Activated CD8-positive, alpha-beta memory T cell treated with anti-CD3 and anti-CD28 coated beads for 4 hours (primary cell): Measurements from ENCODE around the gene MANSC1.
"Not testable (repeated sequence)": the region's sequence is repeated elsewhere in the genome, so short reads cannot be mapped to it uniquely, and the experiment has no call there.

ENCODE experiments used
- DNase-seq, 2 donors: peaks; one replicate each; pipeline ENCODE4 v3.0.0-alpha.2; 2020; ENCODE audit warnings: low read depth in 2 of 2

MANSC1 gene

GRCh38 chr12:12365446-12365802 lies 15.4 kb upstream of the MANSC1 start:
- no peak for DNase-seq

- DNase-seq = no peak
Observed at GRCh38 chr12:12364787-12365445, 14.9 kb upstream of the MANSC1 start.

GRCh38 chr12:12358528-12358927 lies 8.5 kb upstream of the MANSC1 start:
- DNase-seq = no peak

DNA sequence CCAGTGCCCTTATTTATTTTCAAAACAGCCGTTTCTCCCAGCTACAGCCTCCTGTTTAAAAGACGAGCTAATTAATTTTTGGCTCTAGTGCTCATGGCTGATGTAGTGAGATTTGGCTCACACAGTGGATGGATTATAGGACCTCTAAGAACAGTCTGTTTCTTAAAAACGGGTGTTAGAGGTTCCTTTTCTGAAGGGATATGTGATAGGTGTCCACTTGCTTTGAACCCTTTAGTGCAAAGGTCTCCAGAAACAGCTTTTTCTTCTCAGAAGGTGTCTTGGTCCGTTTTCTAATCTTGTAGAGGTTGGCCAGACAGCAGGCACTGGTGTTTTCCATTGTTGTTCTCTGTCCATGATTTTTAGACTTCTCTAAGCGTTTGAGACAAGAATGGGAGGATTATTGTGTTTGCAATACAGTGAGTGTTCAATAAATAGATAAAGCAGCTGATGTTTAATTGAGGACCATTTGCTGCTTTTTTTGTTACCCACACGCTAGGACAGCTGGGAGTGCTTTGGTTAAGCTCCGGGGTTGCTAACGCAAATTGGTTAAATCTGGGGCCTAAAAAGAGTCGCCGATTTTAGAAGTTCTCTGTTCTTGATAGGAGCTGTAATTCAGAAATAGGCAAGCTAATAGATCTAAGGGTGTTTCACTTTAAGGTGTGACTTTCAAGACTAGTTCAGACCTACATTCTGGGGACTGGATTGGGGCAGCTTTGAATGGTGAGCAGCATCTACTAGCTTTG lies 7.8 kb upstream of the MANSC1 start:
- no peak for DNase-seq

GRCh38 chr12:12356896-12357718 lies 7.1 kb upstream of the MANSC1 start, which contains the start of gene BORCS5:
BORCS5 (plus strand) TSS chr12:12357078; CDS start chr12:12357452, 374 bp downstream.
- DNase-seq = peak; percentile 97

DNA sequence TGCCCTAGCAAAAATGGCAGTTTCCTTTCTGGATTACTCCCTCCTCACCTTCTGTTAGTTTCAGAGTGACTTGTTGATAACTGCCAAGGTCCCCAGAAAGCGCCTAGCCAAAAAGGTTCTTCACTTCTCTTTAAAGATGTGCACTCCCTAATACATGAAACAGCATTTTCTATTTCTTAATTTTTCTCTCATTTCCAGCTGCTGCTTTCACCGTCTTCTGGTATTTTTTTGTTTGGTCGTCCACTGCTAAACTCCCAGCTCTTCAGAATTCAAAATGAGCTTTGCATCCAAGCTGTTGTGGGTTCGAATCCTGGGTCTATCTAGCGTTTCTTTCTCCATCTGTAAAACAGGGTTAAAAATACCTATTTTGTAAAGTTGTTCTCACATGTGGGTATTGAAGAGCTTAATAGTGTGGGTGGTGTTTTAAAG lies 6.4 kb upstream of the MANSC1 start:
- no peak for DNase-seq

- no peak for DNase-seq
Observed at GRCh38 chr12:12353807-12354206, 3.8 kb upstream of the MANSC1 start.

GRCh38 chr12:12353276-12353675 lies 3.2 kb upstream of the MANSC1 start:
- DNase-seq = no peak

DNA sequence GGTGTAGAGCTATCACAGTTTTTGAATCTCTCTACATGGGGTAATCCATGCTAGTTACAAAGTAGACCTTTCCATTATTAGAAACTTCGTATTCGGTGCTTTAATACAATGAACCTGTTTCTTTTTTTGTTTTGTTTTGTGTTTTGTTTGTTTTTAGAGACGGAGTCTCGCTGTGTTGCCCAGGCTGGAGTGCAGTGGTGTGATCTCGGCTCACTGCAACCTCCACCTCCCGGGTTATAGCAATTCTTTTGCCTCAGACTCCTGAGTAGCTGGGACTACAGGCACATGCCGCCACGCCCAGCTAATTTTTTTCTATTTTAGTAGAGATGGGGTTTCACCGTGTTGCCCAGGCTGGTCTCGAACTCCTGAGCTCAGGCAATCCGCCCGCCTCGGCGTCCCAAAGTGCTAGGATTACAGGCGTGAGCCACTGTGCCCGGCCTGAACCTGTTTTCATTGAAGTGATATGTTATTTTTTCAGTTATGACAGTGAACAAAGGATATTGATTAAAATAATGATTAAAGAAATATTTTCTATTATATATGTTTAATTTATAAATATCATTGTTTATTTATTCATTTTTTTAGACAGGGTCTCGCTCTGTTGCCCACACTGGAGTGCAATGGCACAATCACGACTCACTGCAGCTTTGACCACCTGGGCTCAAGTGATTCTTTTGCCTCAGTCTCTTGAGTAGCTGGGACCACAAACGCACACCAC lies 1.6 kb upstream of the MANSC1 start:
- not testable (repeated sequence) for DNase-seq

GRCh38 chr12:12350868-12351463 lies 924 bp upstream of the MANSC1 start:
- no peak for DNase-seq

DNA sequence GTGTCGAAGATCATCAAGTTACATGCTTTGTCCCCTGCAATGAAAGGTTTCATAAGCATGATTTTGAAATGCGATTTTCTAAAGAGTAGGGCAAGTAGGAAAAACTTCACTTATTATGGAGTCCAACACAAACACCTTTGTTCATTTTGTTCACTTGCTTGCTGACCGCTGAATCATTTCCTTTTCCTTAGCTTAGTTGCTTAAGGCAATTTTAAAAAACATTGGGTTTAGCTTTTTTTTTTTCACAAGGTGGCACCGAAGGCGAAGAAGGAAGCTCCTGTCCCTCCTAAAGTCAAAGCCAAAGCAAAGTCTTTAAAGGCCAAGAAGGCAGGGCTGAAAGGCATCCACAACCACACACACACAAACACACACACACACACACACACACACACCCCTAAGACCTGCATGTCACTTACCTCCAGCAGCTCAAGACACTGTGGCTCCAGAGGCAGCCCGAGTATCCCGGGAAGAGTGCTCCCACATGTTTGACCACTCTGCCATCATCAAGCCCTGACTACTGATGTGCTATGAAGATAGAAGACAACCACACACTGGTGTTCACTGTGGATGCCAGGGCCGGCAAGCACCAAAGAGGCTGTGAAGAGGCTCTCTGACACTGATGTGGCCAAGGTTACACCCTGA lies 11.4 kb downstream of the MANSC1 start:
- no peak for DNase-seq

GRCh38 chr12:12336511-12336910 lies 13.5 kb downstream of the MANSC1 start:
- DNase-seq = no peak

DNA sequence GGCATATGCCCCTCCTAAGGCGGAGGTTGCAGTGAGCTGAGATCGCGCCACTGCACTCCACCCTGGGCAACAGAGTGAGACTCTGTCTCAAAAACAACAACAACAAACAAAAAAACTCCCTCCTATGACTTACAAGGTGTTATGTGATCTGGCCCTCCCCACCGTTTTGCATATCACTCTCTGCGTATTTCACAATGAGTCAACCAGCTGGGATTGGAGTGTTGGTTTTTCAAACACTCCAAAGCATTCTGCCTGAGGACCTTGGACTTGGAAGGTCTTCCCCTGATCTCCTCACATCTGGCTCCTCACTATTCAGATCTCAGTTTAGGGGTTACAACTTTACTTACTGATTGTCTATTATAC lies 14.0 kb downstream of the MANSC1 start:
- no peak for DNase-seq

- DNase-seq = peak in 1 of 2 donors; percentile 22
Observed at GRCh38 chr12:12334367-12335040, 15.5 kb downstream of the MANSC1 start.

GRCh38 chr12:12333407-12334366 lies 16.4 kb downstream of the MANSC1 start:
- no peak for DNase-seq

DNA sequence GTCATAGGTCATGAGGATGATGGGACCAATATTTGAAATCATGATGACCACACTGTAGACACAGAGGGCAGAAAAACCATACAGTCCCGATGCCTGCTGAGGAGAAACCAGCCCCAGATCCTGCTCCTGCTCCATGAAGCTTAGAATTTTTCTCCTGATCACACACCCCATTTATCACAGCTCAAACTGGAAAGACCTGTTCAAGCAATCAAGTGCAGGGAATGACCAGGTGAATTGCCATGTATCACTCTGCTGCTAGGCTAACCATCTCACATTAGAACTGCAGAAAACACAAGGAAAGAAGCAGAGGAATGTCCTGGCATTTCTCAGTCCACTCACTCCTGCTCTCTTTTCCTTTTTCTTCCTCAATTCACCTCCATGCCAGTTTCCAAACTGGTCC lies 18.1 kb downstream of the MANSC1 start:
- no peak for DNase-seq

DNA sequence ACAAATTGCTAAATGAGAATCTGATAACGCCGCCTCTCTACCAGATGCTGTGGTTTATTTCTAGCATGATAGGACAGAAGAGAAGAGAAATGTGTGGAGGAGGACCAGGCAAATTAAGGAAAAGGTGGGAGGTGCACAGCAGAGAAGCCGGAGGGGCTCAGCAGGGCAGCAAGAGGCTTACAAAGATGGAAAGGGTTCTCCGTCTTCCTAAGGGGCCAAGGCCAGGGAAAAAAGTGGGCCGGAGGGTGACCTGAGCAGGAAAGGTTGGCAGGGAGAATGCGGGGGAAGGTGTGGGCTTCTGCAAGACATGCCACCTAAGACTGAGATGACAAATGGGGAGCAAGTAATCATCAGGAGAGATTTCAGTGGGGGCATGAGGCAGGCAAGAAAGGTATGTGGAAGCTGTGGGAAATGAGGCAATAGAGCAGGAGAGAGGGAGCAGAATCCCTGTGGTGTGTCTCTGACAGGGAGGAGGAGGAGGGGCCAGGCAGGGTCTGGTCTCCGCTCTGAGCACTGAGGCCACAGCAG lies 18.7 kb downstream of the MANSC1 start:
- no peak for DNase-seq

- no peak for DNase-seq
Observed at GRCh38 chr12:12327802-12328201, 22.2 kb downstream of the MANSC1 start.

DNA sequence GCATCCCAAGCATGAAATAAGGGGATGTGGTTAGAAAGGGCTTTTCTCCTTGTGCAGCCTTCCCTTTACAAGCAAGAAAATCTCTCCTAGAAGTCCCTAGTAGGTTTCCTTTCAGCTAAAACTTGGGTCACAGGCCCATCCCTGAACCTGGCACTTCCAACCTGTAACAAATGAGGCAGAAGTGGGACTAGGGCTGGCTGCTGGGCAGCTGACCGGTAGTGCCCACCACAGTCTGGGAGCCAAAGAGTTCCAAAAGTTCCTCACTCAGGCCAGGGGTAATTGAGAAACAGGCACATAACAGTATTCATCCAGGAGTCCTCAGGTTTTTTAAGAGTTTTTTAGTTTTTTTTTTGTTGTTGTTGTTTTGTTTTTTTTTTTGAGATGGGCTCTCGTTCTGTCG lies 23.8 kb downstream of the MANSC1 start:
- no peak for DNase-seq
